ENCODE measurements around the gene NTMT1. TPM values are rescaled to one million over a fixed set of nuclear protein-coding genes. Genes with fewer than 3 reads are reported as not detected.
"Not testable (repeated sequence)": the region's sequence is repeated elsewhere in the genome, so short reads cannot be mapped to it uniquely, and the experiment has no call there.

NTMT1 gene
- total RNA-seq, 2 donors from 2014 or later = 27.0 to 27.8 TPM

GRCh38 chr9:129587487-129588262 lies 38.3 kb upstream of the NTMT1 start:
- DNase-seq (no peak), ATAC-seq (no peak)
- H3K27ac Mint-ChIP-seq = peak overlapping the region; percentile 78
- no peak overlapping the region for H3K4me3 Mint-ChIP-seq
- H3K9me3 ChIP-seq (ENCODE audit: control insufficient read depth, low read length, poor library complexity, severe bottlenecking) = no peaks in the 10 kb centered on the region
- no peaks in the 10 kb centered on the region for H3K36me3 Mint-ChIP-seq (ENCODE audit: low read depth)
- H3K4me1 Mint-ChIP-seq = peaks cover 42% of the 10 kb centered on the region
- H3K27me3 Mint-ChIP-seq = peaks cover 12% of the 10 kb centered on the region

- H3K36me3 Mint-ChIP-seq (ENCODE audit: low read depth) = no peaks in the 10 kb centered on the region
- H3K9me3 ChIP-seq (ENCODE audit: control insufficient read depth, low read length, poor library complexity, severe bottlenecking) = no peaks in the 10 kb centered on the region
- peak overlapping the region; percentile 59 for H3K27ac Mint-ChIP-seq
- H3K27me3 Mint-ChIP-seq = peaks cover 12% of the 10 kb centered on the region
- H3K4me1 Mint-ChIP-seq = peaks cover 37% of the 10 kb centered on the region
- DNase-seq (no peak), ATAC-seq (no peak)
- no peak overlapping the region for H3K4me3 Mint-ChIP-seq
Measured at GRCh38 chr9:129590466-129590865, 35.5 kb upstream of the NTMT1 start.

- DNase-seq = no peak
- H3K9me3 ChIP-seq (ENCODE audit: control insufficient read depth, low read length, poor library complexity, severe bottlenecking) = no peaks in the 10 kb centered on the region
- Mint-ChIP-seq H3K27me3 (peaks cover 12% of the 10 kb centered on the region), H3K36me3 (ENCODE audit: low read depth) (no peaks in the 10 kb centered on the region), H3K4me1 (peaks cover 38% of the 10 kb centered on the region), H3K27ac (no peak overlapping the region), H3K4me3 (no peak overlapping the region)
- no peak for ATAC-seq
Measured at GRCh38 chr9:129591916-129592315, 34.0 kb upstream of the NTMT1 start.

GRCh38 chr9:129592790-129593189 lies 33.2 kb upstream of the NTMT1 start:
- H3K4me3 Mint-ChIP-seq; DNase-seq; H3K9me3 ChIP-seq (ENCODE audit: control insufficient read depth, low read length, poor library complexity, severe bottlenecking); ATAC-seq; H3K36me3 Mint-ChIP-seq (ENCODE audit: low read depth): not testable (repeated sequence)
- Mint-ChIP-seq H3K27me3 (peaks cover 12% of the 10 kb centered on the region), H3K4me1 (peaks cover 35% of the 10 kb centered on the region), H3K27ac (peak overlapping the region; percentile 49)

- Mint-ChIP-seq H3K4me3 (no peak overlapping the region), H3K27ac (no peak overlapping the region)
- no peak for ATAC-seq
Measured at GRCh38 chr9:129594632-129595031, 31.3 kb upstream of the NTMT1 start.

GRCh38 chr9:129595311-129595741 lies 30.6 kb upstream of the NTMT1 start:
- no peaks in the 10 kb centered on the region for H3K9me3 ChIP-seq (ENCODE audit: control insufficient read depth, low read length, poor library complexity, severe bottlenecking)
- no peak for ATAC-seq
- DNase-seq = no peak
- Mint-ChIP-seq H3K4me1 (peaks cover 30% of the 10 kb centered on the region), H3K27me3 (peaks cover 4% of the 10 kb centered on the region), H3K4me3 (no peak overlapping the region), H3K27ac (peak overlapping the region; percentile 47), H3K36me3 (ENCODE audit: low read depth) (no peaks in the 10 kb centered on the region)

More at GRCh38 chr9:129594632-129595031, 31.3 kb upstream of the NTMT1 start:
- H3K27me3 Mint-ChIP-seq = peaks cover 8% of the 10 kb centered on the region
- no peaks in the 10 kb centered on the region for H3K9me3 ChIP-seq (ENCODE audit: control insufficient read depth, low read length, poor library complexity, severe bottlenecking)
- peaks cover 33% of the 10 kb centered on the region for H3K4me1 Mint-ChIP-seq
- no peak for DNase-seq
- H3K36me3 Mint-ChIP-seq (ENCODE audit: low read depth) = no peaks in the 10 kb centered on the region

GRCh38 chr9:129595903-129596540 lies 29.9 kb upstream of the NTMT1 start:
- H3K9me3 ChIP-seq (ENCODE audit: control insufficient read depth, low read length, poor library complexity, severe bottlenecking) = no peaks in the 10 kb centered on the region
- H3K4me3 Mint-ChIP-seq = peak overlapping the region; percentile 66
- no peaks in the 10 kb centered on the region for H3K27me3 Mint-ChIP-seq
- ATAC-seq (no peak), DNase-seq (no peak)
- no peaks in the 10 kb centered on the region for H3K36me3 Mint-ChIP-seq (ENCODE audit: low read depth)
- peaks cover 29% of the 10 kb centered on the region for H3K4me1 Mint-ChIP-seq
- peak overlapping the region; percentile 47 for H3K27ac Mint-ChIP-seq

GRCh38 chr9:129596541-129597331 lies 29.2 kb upstream of the NTMT1 start:
- Mint-ChIP-seq H3K4me3 (peak overlapping the region; percentile 66), H3K36me3 (ENCODE audit: low read depth) (no peaks in the 10 kb centered on the region), H3K27ac (peak overlapping the region; percentile 47), H3K27me3 (no peaks in the 10 kb centered on the region), H3K4me1 (peaks cover 30% of the 10 kb centered on the region)
- no peaks in the 10 kb centered on the region for H3K9me3 ChIP-seq (ENCODE audit: control insufficient read depth, low read length, poor library complexity, severe bottlenecking)
- ATAC-seq (peak; percentile 12), DNase-seq (no peak)

GRCh38 chr9:129597355-129598088 lies 28.4 kb upstream of the NTMT1 start:
- no peaks in the 10 kb centered on the region for H3K9me3 ChIP-seq (ENCODE audit: control insufficient read depth, low read length, poor library complexity, severe bottlenecking)
- Mint-ChIP-seq H3K27ac (peak overlapping the region; percentile 81), H3K4me1 (peaks cover 26% of the 10 kb centered on the region), H3K4me3 (peak overlapping the region; percentile 82), H3K27me3 (no peaks in the 10 kb centered on the region), H3K36me3 (ENCODE audit: low read depth) (no peaks in the 10 kb centered on the region)
- ATAC-seq (peak; percentile 82), DNase-seq (peak; percentile 23 to 28 (median 28))

- no peaks in the 10 kb centered on the region for H3K27me3 Mint-ChIP-seq
- H3K27ac Mint-ChIP-seq = peak overlapping the region; percentile 81
- H3K4me1 Mint-ChIP-seq = peaks cover 30% of the 10 kb centered on the region
- ATAC-seq (peak; percentile 20), DNase-seq (no peak)
- no peaks in the 10 kb centered on the region for H3K36me3 Mint-ChIP-seq (ENCODE audit: low read depth)
- peak overlapping the region; percentile 82 for H3K4me3 Mint-ChIP-seq
- H3K9me3 ChIP-seq (ENCODE audit: control insufficient read depth, low read length, poor library complexity, severe bottlenecking) = no peaks in the 10 kb centered on the region
Measured at GRCh38 chr9:129598089-129598596, 27.8 kb upstream of the NTMT1 start.

- H3K36me3 Mint-ChIP-seq (ENCODE audit: low read depth) = no peaks in the 10 kb centered on the region
- H3K27me3 Mint-ChIP-seq = no peaks in the 10 kb centered on the region
- no peaks in the 10 kb centered on the region for H3K9me3 ChIP-seq (ENCODE audit: control insufficient read depth, low read length, poor library complexity, severe bottlenecking)
- DNase-seq (no peak), ATAC-seq (no peak)
- peaks cover 21% of the 10 kb centered on the region for H3K4me1 Mint-ChIP-seq
- H3K4me3 Mint-ChIP-seq = no peak overlapping the region
- H3K27ac Mint-ChIP-seq = no peak overlapping the region
Measured at GRCh38 chr9:129601082-129601674, 24.8 kb upstream of the NTMT1 start.
